T1000 (cell line): ENCODE data around the gene MLN.
"Not testable (repeated sequence)": the region's sequence is repeated elsewhere in the genome, so short reads cannot be mapped to it uniquely, and the experiment has no call there.

Source experiments
- DNase-seq: peaks from one replicate; lab custom pipeline; 2025; ENCODE audit warnings: mixed read lengths; lab: John Stamatoyannopoulos, UW

The MLN gene

DNA sequence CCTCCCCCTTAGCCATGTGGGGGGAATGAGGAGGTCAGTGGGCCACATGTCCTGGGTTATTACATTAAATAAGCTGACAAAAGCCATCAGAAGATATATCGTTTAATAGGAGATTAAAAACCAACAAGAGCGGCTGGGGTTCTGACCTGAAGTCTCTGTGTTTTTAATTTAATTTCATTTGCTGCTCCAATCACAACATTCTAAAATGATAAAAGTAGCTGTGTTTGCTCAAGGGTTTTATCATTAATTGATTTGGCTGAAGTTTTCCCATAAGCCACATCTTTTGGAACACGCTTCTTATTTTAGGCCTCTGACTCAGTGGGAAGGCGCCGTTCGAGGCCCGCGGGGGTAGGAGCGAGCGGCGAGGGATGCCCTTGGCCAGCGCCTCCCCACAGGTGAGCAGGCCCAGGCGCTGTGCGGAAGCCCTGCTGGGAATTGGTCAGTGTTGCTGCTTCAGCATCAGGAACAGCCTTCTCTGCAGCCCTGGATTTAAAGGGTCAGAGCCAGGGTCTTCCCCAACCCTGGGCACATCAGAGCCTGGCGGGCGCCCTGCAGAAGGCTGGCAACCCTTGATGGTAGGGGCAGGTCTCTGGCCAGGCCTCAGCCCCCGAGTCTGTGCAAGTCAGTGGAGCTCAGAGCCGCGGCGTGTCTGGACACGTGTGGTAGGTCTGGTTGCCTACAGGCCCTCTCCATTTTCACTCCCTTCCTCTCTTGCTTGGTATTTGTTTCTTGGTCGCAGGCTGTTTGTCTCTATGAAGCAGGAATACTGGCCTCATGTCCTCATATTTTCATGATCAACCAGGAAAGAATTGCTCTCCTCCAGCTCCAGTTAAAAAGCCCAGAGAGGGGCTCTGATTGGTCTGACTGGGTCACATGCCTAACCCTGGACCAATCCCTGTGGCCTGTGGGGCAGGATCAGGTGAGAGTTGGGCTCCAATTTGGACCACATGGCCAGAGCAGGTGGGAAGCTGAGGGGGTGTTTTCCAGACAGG lies 30.9 kb upstream of the MLN start:
- no peak for DNase-seq

DNA sequence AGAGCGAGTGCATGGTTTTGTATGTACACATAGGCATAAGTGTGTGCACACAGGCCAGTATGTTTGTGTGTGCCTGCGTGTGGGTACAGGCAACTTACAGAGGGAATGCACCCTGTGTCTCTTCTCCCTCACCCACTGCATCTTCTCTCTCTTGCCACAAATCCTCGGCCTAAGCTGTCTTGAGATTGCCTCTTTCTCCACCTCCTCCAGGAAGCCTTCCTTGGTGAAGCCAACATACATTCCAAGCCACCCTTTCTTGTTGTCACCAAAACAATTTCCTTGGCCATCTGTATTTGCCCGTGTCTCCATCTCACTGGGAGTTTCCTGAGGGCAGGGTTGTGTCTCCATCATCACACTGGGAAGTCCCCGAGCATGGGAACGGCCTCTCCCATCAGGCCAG lies 29.8 kb upstream of the MLN start:
- no peak for DNase-seq

DNA sequence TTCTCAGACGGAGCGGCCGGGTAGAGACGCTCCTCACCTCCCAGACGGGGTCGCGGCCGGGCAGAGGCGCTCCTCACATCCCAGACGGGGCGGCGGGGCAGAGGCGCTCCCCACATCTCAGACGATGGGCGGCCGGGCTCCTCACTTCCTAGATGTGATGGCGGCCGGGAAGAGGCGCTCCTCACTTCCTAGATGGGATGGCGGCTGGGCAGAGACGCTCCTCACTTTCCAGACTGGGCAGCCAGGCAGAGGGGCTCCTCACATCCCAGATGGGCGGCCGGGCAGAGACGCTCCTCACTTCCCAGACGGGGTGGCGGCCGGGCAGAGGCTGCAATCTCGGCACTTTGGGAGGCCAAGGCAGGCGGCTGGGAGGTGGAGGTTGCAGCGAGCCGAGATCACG lies 29.0 kb upstream of the MLN start:
- not testable (repeated sequence) for DNase-seq

DNA sequence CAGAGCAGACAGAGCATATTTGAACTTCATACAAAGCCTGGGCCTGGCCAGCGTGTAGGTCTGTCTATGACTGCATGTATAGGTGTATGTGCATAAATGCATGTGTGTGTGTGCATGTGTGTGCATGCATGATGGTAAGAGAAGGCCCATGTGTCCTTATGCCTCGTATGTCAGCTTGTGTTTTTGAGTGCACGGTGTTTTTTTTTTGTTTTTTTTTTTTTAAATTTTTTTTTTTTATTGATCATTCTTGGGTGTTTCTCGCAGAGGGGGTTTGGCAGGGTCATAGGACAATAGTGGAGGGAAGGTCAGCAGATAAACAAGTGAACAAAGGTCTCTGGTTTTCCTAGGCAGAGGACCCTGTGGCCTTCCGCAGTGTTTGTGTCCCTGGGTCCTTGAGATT lies 27.9 kb upstream of the MLN start:
- DNase-seq, result not testable (repeated sequence)

DNA sequence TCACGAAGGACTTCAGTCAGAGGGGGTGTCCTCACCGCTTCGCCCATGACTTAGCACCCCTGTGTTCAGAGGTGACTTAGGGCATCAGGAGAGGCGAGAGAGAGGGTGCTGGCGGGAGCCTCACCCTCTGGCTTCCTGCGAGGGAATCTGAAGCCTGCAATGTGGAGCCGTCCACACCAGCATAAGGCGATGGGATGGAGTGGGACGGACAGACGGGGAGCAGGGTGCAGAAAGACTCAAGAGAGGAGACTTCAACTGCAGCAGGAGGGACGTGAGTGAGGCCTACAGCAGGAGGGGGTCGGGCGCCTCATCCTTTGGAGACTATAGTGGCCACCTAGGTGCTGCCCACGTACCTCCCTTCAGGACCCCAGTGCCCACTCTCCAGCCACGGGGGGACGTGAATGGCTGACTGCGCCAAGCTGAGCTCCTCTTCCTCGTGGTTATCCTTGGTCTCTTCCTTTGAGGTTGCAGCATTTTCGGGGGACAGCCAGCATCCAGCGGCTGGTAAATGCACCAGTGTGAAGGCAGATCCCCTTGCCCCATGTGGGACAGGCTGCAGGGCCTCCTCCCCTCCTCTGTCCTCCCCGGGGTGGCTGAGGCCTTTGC lies 26.9 kb upstream of the MLN start:
- no peak for DNase-seq

DNA sequence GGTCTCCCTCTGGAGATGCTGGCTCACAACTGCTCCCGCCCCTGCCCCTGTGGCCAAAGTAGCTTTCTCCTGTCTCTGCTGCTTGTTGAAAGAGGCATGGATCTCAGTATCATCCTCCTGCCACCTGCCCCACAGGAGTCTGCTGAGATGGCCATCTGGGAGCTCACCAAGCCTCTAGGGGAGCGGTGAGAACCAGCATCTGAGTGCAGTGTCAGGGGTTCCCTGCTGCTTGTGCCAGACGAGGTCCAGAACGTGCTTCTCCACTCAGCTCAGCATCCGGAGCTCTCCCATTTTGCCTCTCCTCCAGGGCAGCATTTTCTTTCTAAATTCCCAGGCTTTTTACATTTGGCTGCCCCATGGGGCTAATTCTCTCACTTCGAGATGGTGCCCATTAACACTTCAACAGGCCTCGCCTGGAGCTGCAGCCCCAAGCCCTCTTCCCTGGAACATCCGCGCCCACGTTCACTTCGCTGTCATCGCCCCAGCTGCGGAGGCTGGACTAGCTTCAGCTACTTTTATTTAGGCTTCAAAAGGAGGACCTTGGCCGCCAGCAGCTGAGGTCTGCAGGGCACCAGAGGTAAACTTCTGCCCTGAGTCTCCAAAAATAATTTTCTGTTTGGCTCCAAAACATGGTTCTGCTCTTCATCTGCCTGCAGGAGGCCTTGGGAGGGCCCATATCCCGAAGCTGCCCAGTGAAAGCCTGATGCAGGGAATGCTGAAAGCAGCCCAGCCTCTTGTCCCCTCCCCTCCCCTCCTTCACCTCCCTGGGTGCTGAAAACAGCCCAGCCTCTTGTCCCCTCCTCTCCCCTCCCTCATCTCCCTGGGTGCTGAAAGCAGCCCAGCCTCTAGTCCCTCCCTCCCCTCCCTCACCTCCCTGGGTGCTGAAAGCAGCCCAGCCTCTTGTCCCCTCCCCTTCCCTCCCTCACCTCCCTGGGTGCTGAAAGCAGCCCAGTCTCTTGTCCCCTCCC lies 25.2 kb upstream of the MLN start:
- no peak for DNase-seq

DNA sequence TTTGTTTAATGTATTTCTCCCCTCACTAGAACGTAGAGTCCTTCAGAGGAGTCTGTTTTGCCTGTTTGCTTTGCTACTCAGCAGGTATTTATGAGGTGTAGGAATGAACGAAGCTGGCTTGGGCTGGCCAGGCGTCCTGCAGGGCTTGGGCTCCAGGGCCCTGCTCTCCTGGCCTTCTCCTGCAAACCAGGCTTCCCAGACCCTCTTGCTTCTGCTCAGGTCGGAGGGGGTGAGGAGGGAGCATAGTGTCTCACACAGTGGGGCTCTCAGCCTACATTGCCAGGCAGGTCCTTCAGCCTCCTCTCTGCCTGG lies 24.6 kb upstream of the MLN start:
- no peak for DNase-seq

DNA sequence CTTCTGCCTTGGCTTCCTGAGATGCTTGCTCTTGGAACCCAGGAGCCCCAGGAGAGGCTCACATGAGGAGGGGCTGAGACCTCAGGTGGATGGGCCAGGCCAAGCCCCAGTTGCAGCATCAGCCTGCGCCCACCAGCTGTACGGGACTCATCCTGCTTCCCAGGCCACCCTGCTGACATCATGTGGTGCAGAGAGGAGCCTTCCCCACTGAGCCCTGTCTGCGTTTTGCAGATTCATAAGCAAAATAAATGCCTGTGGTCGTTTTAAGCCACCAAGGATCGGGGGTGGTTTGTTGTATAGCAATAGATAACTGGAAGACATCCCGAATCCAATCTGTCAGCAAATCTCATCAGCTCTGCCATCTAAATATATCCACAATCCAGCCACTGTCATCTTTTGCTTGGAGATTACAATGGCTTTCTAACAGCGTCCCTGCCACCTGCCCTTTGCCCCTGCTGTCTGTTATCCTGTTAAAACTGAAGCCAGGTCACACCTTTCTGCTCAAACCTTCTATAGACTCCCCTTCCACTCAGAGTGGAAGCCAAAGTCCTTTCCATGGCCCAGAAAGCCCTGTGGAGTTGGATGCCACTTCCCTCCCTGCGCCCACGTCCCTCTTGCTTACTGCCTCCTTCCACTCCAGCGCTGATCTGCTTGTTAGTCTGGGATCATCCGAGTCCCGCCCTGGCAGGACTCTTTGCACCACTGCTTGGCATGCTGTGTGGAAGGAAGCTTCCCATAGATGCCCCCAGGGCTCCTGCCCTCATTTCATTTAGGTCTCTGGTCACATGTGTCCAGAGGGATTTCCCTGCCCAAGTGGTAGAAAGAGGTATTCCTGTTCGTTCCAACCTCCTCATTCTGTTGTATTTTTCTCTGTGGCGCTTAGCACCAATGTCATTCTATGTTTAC lies 24.0 kb upstream of the MLN start:
- no peak for DNase-seq

DNA sequence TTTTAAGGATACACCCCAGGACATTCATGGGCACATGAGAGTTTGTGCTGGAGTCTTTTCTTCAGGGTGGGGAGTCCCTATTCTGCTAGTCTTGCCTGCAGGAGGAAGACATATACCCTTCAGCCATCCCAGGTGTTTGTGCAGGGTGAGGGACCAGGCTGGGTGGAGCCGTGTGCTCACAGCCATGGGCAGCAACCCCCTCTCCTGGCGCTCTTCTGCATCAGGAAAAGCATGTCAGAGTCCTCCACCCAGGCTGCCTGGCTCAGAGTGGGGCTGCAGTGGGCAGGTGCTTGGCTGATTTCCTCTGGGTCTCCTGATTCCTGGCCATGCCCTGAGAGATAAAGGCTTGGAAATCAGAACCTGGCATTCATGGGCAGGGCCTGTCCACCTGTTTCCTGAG lies 22.7 kb upstream of the MLN start:
- no peak for DNase-seq

DNA sequence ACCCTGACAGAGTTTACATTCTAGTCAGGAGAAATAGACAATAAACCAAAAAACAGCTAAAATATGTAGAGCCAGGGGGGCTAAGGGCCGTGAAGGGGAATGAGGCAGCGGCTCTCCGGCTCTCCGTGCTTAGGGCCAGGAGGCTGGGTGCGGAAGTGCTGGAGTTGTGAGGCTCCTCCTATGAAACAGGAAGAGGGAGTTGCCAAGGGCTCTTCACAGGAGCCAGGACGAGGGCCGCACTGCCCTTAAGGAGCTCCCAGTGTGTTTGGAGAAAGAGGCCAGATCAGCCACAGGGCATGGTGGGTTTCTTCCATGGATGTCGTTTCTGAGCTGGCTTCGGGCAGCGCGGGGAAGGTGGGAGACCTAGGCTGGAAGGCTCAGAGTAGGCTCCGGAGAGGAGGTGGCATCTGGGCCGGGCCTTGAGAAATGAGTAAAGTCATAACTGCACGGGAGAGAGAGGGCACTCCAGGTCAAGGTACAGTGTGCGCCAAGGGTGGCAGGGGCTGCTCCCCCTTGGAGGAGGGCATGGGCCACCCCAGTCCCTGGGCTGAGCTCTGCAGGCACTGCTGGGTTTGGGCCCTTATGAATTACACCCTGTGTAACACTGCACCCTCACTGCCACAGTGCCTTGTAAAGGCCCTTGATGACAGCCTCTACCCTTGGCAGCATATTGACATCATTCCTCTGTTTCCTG lies 20.8 kb upstream of the MLN start:
- DNase-seq, result no peak

DNA sequence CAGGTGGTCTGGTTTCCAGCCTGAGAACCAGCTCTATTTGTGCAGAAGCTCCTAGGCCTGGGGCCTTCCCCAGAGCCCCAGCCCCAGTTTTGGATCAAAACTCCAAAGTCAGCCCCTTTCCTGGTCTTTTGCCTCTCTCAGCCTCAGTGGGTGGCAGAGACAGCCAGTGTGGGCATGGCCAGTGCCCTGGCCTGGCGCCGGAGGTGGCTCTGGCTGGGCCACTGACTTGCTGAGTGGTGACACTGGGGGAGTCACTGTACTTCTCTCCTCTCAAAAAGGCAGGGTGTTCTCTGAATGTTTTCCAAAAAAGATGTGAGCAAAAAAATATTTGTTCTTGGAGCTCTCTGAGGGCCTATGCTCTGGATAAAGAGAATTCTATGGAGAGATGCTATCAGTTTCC lies 20.0 kb upstream of the MLN start:
- DNase-seq, result no peak

DNA sequence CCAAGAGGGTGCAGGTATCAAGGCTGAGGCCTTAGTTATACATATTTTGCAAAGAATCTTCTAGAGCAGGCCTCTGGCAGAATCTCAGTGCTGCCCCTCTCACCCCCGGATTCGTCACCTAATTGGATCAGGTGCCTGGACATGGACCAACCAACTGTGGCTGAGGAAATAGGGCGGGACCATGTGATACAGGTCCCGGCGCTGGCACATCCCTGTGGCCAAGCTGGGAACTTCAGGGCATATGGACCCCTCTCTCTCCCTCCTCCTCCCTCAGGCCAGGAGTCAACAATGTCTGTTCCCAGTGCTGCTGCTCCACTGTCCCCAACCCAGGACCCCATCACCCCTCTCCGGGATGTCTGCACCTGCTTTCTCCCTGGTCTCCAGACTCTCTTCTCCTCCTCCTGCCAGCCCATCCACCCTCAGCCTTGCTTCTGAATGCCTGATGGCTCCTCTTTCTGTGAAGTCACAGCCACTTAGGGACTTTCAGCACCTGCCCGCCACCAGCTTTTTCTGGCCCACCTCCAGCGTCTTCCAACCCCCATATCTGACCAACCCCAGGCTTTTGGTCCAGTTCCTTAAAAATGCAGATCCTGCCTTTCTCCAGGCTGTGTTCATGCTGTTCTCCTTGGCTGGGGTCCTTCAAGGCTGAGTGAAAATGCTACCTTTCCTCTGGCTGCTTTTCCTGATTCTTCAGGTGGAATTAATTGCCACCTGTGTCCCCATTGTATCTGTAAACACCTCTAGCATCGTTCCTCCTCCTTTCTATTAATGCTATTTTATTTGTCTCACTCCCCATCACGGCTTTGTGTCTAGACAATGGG lies 19.0 kb upstream of the MLN start:
- no peak for DNase-seq

DNA sequence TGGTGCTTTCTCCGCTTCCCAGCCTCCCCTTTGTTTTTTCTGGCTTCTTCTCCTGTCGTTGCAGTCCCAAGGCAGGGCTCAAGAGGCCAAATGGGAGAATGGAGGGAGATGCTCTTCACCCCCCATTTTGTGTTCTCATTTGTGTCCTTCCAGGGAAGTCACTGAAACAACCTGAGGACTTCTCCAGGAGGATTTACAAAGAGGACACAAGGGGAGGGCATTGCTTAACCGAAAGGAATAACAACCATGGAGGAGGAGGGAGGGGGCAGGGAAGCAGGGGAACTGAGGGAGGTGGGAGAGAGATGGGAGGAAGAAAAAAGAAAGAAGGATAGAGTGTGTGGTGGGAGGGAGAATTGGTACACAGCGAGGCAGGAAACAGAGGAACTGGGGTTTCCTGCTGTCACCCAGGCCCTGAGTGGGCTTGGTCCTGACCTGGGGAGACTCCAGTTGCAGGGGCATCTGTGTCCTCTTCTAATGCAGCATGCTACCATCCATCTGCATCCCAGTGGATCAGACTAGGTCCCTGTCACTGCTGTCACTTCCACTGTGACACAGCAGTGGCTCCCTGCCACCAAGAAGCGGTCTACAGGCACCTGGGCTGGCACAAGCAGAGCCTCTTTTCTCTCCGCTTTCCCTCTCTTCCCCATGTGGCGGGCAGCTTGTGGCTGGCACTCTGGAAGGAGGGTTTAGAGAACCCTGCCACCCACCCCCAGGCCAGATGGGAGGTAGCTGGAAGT lies 17.1 kb upstream of the MLN start:
- DNase-seq, result no peak

DNA sequence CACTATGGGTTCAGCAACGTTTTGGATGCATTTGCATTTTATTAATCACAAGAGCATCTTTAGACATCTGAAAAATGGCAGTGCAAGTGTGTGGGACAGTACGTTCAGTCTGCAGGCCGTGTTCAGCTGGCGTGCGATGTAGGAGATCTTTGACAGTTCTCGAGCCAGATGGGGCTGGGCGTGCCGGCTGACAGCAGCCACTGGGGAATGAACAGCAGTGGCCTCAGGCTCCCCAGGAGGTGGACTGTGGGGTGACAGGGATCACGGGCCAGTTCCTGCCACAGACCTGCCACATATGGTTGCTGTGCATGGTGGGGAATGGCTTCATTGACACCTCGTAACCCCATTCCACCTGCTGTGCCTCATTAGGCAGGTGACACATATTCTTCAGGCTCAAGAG lies 16.4 kb upstream of the MLN start:
- DNase-seq, result no peak

DNA sequence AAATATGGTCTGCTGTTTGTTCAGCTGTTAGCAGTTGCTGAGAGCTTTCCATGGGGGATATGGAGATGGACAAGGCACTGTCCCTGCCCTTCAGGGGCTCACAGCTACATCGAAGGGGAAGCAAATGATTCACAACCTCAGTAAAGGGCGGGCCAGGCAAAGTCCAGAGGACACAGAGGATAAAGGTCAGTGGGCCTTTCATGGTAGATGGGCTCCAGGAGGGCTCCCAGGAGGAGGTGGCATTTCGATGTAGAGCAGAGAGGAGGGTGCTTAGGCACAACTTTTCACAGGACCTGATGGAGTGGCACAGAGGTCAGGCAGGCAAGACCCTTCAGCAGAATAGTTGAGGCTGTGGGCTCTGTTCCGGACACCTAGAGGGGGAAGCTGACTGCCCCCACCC lies 15.2 kb upstream of the MLN start:
- no peak for DNase-seq

DNA sequence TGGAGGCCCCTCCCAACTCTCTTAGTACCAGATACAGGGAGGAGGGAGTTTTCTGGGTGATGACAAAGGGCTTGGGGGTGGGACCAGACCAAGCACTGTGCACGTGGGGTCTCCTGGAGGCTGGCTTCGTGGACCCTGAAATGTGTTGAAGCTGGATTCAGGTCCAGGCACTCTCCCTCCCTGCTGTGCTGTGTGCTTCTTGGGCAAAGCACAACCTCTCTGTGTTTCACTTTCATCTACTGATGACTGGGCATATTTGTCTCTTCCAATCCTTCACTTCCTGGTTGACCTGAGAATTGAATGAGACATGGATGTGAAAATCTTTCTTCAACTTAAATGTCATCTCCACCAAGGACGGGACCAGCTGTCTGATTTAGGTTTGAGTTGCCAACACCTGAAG lies 14.5 kb upstream of the MLN start:
- no peak for DNase-seq

DNA sequence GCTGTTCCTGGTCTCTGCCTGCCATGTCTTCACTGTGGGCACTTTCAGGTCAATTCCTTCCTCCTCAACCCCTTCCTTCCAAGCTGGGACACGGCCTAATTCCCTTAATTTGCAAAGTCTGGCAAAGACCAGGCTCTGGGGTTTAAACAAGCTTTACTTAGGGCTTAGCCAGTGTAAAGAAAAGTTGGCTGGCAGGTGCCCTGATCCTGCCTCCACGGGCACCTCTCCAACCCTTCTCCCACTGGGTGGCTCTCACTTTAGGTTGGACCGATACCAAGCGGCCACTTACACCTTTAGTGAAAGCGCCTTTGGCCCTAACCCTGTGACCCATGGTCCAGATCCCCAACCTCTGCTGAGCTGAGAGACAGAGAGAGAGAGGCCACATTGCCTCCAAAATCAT lies 13.7 kb upstream of the MLN start:
- no peak for DNase-seq

DNA sequence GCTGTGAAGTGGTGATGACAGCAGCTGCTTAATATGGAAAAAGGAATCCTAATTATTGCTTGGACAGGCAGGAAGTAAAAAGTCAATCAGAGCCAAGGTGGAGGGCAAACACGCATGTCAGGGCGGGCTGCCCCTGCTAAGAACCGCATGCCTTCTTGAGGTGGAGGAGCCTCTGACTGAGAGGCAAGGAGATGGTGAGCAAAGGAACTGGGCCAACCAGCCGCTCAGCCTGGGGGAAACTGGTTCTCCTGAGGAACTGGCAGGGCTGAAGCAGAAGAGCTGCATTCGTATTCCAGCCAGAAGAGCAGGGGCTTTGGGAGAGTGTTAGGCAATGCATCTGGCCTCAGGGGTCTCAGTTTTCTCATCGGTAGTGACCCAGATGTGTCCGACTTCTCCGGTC lies 13.1 kb upstream of the MLN start:
- no peak for DNase-seq

DNA sequence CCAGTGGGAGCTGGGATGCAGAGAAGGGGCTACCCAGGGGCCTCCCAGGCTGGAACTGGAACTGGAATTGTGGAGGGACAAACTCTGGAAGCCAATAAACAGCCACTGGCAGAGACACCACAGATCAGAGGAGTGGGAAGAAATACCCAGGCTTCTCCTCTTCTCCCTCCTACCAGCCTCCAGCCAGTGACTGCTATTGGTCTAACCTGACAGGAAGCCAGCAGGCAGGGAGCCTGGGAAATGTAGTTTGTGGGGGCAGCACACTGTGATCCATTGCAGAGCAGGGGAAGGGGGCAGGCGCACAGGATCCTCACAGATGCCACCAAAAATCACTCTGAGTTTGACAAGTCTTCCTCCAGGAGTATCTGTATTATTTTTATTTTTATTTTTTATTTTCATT lies 12.1 kb upstream of the MLN start:
- no peak for DNase-seq
